GM18511 (cell line): ENCODE data around the gene RAI1.

Source experiments
- ATAC-seq: cut with Tn5 transposase; IDR thresholded peaks from one replicate; pipeline ENCODE4 v1.9.1; 2021; ENCODE audit warnings: mild to moderate bottlenecking, moderate library complexity; ENCODE audit not compliant: unreplicated experiment

Gene RAI1

DNA sequence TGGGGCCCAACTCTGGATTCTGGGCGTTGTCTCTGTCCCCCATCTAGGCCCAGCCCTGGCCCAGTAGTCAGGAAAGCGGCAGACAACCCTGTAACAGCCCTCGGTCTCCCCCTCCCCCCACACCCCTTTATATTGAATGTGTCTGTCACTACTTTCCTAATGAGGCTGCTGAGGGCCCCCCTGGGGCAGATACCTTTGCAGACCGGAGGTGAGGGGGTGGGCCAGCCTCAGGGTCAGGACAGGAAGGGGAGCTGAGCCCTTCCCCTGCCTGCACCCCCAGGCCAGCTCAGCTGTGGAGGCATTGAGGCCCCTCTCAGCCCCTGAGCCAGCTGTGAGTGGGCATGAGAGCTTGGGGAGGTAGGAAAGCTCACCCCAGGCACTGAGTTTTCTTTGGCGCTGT lies 17.1 kb downstream of the RAI1 start:
- ATAC-seq, result no peak

DNA sequence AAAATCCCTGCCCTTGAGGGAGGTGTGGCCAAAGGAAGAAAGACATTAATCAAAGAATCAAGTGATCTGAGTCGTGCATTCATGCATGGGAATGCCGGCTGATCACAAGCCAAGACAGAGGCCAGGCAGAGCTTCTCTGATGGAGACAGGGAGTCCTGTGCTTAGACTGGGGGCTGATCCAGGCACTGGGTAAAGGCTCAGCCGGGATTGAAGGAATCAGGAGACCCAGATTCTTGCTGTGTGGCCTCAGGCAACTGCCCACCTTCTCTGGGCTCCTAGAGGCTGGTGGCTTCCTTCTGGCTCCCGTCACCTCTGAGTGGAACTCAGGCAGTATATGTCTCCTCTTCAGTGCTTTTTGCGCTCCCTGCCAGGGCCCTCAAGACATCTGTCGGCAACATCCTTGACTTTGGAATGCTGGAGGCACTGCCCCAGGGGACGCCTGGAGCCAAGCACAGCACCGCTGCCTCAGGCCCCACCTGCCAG lies 17.7 kb downstream of the RAI1 start:
- ATAC-seq, result no peak

DNA sequence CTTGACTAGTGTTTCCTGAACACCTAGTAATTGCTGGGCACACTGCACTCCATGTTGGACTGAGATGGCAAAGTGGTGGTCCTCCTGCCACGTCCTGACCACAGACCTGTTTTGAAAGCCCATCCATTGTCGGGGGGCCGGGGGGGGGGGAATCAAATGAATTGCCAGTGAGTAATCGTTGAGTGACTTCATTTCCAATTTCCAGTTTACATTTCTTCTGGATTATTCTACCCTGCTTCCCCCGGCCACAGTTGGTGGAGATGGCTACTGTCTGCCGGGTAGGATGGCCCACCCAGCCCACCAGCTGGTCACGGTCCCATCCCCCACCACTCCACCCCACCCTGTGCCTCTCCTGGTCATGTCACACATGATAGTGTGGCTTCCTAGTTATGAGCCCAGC lies 18.2 kb downstream of the RAI1 start:
- ATAC-seq, result no peak

DNA sequence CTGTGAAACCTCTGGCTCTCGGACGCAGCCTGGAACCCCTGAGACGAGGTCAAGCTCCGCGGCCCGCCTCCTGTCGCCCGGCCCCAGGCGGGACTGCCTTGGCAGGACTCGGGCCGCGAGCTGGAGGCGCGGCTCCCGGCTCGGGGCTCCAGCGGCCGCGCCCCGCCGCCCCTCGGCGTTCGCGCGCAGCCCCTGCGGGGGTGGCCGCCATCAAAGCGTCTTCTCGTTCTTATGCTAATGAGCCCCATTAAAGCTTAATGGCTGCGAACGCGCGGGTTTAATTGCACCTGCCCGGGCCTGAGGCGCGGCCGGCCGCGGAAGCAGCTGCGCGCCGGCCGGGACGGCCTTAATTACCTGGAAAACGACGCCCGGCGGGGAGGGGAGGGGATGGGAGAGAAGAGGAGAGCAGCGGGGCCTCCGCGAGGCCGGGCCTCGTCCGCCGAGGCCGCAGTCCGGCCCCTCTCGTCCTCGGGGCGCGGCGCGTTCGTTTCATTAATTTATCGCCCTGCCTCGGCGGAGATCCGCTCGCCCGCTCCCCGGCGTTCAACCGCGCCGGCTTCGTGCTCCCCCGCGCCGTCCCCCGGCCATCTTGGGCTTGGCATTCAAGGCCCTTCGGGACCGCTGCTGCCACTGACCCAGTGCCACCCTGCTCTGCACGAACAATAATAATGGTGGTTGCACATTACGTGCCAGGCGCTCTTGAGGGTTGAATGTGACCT lies 19.2 kb downstream of the RAI1 start:
- ATAC-seq, result no peak

DNA sequence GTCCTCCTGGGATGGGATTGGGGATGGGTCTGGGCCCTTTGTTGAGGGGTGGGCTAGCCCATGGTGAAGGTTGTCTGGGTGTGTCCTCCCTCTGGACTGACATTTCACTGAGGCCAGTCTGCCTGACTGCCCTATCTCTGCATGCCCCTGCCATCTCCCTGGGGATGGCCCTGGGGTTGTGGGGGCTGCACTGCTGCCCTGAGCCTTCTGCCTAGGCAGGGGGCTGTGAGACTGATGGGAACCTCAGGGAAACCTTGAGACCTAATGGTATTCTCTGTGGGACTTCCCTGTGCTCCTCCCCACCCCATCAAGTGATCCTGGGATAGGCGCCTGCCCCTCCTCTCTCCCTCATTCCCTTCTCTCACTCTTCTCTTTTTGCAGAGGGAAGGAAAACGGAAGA lies 19.9 kb downstream of the RAI1 start:
- no peak for ATAC-seq

DNA sequence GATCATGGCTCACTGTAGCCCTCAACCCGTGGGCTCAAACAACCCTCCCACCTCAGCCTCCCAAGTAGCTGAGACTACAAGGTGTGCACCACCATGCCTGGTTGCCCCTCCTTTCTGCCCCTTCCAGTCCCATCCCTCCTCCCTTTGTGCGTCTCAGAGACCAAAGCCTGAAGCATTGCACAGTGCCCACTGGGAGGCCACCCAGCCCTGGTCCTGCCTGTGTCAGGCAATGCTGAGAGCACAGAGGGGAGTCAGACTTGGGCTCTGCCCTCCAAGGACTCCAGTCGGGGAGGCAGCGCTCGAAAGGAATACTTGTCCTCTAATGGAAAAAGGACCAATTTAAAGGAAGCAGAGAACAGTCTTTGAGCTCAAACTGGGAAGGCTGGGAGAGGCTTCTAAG lies 20.4 kb downstream of the RAI1 start:
- no peak for ATAC-seq

DNA sequence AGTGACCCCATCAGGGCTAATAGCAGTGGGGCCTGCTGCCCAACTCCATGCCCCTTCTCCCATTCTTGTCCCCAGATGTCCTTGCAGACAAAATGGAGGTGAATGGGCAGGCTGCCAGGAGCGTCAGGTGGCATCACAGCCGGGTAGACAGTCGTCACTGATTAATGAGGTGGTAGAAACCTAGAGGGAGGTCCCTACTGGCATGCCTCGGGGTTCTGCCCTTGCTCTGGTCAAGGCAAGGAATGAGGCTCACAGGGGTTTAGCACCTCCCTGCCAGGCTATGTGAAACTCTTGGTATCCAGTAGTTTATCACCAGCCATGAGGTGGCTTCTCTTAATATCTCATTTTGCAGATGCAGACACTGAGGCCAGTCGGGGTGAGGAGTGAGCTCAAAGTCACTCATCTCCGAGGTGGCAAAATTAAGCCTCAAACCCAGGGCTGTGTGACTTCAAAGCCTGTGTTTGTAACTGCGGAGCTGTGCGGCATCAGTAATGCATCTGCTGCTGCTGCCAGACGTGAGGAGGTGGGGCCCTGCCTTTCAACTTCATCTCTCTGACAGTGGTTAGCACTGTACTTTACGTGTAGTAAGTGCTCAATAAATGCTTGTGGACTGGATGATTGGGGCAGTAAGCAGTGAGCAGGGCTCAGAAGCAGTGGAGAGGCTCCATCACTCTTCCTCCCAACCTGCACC lies 21.3 kb downstream of the RAI1 start:
- ATAC-seq, result no peak

DNA sequence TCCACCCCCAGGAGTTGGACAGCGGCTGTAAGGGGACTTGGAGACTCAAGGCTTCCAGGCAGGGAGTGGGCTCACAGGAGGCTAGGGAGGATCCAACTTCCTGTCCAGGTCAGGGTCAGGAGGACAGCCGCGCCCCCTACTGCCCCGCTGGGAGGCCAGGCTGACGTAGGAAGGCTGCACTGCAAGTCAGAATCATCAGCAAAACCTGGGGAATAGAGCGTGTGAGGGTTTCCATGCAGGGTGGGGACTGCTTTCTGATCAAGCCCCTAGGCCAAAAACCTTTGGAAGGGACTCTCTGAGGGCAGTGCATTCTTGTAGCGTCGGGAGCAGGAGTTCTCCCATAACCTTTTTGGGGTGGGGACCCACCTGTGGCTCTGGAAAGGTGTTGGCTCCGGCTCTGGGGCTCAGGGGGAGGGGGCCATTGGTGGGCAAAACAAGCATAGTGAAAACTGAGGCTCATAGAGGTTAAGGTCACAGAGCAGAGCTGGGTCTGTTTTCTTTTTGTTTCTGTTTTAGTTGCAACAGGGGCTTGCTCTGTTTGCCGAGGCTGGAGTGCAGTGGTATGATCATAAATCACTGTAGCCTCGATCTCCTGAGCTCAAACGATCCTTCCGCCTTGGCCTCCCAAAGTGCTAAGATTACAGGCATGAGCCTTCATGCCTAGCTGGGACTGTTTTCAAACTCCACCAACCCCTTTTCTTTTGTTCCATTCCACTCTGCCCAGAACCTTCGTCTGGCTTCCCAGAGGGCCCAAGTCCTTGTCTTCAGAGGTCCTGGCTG lies 22.1 kb downstream of the RAI1 start:
- ATAC-seq, result no peak

DNA sequence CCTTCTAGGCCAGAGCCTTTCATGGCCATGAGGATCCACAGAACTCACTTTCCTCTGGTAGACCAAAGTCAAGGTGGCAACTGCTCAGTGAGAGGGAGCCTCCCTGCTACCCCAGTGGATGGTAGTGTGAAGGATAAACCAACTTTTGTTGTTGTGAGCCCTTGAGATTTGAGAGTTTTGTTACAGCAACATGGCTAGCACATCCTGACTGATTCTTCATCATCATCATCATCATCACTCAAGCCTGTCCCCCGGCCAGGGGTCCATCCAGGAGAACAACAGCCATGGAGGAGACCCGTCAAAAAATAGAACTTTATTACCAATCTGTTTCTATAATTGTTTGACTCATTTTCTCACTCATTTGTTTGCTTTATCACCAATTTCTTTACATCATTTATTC lies 23.7 kb downstream of the RAI1 start:
- ATAC-seq, result no peak

DNA sequence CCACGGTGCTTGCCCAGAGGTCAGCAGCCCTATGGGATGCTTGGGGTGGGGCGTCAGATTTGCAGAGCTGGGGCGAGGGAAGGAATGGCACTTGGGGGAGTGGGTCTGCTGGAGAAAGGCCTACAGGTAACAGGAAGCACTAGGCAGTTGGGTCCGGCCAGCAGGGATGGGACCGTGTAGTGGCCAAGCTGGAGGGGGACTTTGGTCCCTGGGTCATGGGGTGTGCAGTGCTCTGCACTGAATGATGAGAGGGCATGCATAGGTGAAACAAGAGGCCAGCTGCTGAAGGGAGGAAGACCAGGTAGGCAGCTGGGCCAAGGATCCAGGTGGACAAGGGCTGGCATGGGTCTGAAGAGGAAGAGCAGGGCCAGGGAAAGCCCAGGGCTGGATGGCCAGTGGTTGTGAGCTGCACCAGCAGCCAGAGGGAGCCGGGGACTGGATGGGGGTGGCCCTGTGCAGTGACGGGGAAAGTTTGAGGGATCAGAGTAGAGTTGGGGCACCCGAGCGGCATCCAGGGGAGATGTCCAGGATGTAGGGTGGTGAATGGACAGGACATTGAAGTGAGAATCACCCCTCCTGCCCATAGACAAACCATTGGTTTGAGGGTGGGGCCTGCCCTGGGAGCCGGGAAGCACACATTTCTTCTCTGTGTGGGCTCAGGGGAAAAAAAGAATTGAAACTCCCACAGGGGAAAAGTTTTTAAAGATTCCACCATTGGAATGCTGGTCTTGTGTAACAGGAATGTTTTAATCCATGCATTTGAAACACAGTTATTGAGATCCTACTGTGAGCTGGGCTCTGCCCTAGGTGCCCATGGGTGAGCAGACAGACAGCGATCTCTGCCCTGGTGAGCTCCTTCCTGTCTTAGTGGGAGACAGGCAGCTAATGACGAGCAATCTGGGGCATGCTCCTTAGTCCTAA lies 25.1 kb downstream of the RAI1 start:
- ATAC-seq, result no peak

DNA sequence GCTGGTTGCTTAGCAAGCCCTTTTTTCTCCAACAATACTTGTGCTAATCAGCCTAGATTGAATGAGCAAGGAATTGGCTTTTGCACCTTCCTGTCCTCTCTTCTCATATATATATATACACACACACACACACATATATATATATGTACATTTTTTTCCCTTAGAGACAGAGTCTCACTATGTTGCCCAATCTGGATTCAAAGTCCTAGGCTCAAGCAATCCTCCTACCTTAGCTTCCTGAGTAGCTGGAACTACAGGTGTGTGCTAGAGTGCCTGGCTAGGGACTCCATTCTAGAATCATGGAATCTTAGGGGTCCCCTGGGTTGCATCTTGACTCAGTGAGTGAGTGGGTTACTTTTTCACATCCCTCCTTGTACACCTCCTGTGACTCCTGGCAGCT lies 27.0 kb downstream of the RAI1 start:
- no peak for ATAC-seq

DNA sequence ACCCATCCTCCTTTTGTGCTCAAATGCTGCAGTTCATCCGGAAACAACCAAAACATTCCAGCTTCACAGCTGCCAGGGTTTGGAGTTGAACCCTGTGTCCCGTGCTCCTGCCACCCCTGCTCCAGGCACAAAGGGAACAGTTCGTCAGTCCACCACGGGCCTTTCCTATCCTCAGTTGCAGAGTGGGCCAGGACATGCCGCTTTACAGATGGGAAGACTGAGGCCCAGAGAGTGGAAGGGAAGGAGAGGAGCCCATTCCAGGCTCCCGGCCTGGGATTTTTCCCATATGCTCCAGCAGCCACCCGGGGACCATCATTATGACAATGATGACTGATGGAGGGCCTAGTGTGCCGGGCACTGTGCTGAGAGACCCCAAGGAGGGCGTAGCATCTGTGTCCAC lies 27.6 kb downstream of the RAI1 start:
- ATAC-seq, result no peak

DNA sequence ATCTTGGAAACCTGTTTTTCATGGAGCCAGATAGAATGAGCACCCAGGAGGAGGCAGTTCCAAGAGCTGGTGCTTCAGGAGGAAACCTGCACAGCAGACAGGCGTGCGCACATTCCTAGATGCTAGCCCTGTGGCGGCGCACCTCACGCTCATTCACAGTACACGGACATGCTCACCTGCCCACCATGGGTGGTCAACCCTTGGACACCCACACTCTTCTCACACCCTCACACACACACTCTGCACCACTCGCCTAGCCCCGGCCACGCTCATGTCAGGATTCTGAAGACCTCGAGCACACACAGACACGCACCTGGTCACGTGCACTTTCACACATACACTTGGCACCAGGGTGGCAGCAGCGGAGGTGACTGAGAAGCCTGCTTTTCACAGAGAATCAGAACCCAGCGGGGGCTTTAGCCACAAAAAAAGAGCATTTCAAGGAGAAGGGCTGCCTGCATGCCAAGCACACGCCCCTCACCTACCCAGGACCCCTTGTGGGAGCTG lies 28.6 kb downstream of the RAI1 start:
- ATAC-seq, result no peak

DNA sequence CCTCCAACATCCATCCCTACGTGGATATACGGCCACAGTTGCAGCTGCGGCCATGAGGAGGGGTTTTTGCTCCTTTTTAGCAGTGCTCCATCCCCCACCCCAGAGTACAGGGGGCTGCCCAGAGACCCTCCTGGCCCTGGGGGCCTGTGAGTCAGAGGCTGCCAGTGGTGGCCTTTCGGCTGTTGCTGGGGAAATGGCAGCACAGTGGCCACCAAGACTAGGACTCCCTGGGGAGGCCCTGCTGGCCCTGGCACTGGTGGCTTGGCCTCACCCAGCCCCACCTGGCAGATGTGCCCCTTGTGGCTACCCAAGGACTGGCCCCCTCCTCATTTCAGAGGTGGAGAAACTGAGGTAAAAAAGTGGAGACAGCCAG lies 29.1 kb downstream of the RAI1 start:
- no peak for ATAC-seq

DNA sequence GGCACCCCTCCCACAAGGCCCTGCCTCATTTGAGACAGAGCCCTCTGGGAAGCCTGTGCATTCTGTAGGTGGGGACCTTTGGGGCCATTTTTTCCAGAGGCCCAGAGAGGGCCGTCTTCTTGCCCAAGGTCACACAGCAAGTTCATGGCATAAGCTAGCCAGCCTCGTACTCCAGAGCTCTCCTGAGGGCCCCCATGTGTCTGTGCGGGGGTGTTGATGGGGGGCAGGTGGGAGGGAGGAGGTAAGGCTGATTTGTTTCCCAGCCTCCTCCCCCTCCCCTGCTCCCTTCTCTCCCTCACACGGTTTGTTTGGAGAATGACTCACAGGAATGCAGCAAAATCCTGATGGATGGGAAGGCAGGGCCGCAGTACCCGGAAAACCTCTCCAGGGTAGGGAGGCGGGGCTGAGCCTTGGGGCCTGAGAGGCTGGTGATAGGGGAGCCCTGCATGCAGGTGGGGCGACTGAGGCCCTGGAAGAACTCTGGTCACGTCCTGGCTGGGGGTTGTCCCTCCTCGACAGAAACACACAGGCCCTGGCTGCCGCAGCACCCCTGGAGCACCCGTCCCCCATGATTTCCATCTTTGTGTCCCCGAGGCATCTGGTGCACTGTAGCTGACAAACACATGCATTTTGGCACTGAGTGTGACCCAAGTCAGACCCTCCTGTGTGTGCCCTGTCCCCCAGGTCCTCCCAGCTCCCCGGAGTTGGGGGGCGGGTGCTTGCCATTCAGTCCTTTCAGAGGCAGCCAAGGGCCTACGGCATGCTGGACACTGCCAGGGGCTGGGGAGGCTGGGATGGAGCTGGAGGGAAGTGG lies 29.7 kb downstream of the RAI1 start:
- ATAC-seq, result no peak

DNA sequence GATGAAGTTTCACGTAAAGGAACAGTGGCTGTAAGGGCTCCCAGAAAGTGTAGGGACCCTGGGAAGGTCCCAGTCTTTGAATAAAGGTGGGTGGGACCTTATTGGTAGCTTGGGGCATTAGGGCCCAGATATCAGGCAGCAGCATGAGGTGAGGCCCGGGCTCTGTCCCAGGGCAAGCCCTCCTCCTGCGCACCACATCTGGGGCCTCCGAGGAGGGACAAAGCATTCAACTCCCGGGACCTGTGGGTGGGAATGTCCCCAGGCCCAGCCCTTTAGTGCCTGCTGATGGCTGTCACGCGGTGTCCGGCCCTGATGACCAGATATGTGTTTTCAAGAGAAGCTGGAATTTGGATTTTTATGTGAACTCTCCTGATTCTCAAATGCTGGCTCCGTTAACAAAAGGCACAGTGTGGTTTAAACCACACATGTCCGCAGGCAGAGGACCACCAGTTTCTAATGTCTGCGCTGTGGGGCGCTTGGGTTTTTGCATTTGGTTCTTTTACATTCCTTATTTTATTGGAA lies 30.4 kb downstream of the RAI1 start:
- no peak for ATAC-seq

DNA sequence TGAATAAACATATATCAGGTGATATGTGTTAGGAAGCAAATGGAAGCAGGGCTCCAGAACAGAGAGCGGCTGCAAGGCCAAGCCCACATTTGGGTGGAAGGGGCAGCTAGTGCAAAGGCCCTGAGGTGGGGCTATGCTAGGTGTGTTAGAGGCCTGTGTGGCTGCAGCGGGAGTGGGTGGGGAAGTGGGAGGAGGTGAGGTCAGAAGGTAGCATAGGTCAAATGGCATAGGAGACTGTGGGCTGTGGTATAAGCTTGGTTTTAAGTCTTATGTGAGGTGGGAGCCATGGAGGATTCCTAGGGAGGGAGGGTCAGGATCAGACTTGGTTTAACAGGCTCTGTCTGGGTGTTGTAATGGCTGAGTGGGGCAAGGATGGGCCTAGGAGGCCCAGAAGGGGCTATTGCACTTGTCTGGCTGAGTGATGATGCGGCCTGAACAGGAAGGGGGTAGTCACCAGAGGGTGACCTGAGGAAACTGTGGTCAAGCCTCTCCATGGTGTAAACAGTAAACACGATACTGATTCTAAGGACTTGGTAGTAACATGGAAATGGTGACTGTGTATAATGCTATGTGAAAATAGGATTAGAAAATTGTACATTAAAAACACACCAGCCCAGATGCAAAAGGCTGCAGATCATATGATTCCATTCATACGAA lies 31.1 kb downstream of the RAI1 start:
- peak; percentile 95 for ATAC-seq

DNA sequence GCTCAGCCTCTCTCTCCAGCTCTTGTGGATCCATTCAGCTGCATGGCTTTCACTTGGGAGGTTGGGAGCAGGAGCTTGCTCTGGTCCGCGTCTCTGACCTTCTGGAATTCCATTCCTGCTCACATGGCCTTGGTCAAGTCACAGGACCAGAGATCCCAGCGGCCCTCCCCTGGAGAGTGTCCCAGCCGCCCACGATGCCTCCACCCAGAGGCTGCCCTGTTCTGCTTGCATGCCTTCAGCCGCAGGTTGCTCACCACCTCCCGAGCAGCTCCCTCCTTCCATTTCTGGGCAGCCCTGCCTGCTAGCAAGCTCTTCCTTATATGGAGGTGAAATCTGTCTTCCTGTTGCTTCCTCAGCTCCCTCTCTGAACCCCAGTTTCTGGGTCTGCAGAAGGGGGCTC lies 32.6 kb downstream of the RAI1 start:
- ATAC-seq, result no peak

DNA sequence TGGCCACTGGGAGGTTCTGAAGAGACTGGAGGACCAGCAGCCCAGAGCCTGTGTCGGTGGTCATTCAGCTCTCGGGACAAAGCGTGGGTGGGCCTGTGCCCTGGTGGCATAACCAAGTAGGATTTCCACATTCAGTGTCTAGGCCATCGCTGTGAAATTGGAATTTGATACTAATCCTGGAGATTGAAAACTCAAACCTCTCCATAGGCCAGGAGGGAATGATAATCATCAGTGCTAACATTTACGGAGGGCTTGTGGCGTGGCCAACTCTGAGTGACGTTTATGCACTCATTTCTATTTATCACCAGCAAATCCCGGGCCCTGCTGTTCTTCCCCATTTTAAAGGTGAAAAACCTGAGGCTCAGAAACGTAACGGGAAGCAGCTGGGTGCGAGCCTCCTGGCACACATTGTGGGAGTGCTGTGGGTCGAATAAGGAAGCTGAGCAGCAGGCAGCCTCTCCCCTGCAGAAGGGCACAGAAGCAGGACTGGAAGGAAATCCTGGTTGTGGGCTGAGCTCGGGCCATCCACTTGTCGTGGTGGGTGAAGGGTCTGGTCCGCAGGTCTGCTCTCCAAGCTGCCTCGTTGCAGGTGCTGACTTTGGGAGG lies 33.1 kb downstream of the RAI1 start:
- ATAC-seq, result no peak
